GM12878 (cell line): ENCODE results near the gene PHACTR3. TPM values are rescaled to one million over a fixed set of nuclear protein-coding genes. Genes with fewer than 3 reads are reported as not detected.

ENCODE experiments used
- ATF3 ChIP-seq: IDR thresholded peaks from 2 replicates; pipeline ENCODE4 v1.6.1; 2011; ENCODE audit warnings: low read depth, mild to moderate bottlenecking, low read length, moderate library complexity, borderline replicate concordance; ENCODE audit errors: extremely low read depth
- CBX5 ChIP-seq: sonication (generic); IDR thresholded peaks from 2 replicates; pipeline ENCODE4 v1.6.1; 2016; ENCODE audit warnings: low read depth, moderate library complexity, mild to moderate bottlenecking, inconsistent platforms
- CTCF ChIP-seq, 3 experiments: IDR thresholded peaks in 2 of 3; conservative IDR thresholded peaks in 1 of 3; 2 replicates each; pipeline ENCODE4 v1.5.1; 2011; ENCODE audit warnings: low read depth in 3 of 3, low read length in 3 of 3, mild to moderate bottlenecking in 3 of 3, control low read depth in 2 of 3, moderate library complexity in 2 of 3, inconsistent platforms in 1 of 3, mixed read lengths in 1 of 3; ENCODE audit not compliant: control insufficient read depth in 2 of 3, insufficient read depth in 1 of 3; ENCODE audit errors: extremely low read depth in 1 of 3
- CUX1 ChIP-seq: IDR thresholded peaks from 2 replicates; pipeline ENCODE4 v1.6.1; 2012; ENCODE audit warnings: improper control_type of control experiment, low read depth, low read length; ENCODE audit not compliant: insufficient replicate concordance
- E2F8 ChIP-seq: fragments of 450-650 bp; IDR thresholded peaks from 2 replicates; pipeline ENCODE4 v1.6.1; 2018; ENCODE audit warnings: mild to moderate bottlenecking, low read depth, moderate library complexity; ENCODE audit not compliant: partially characterized antibody
- ESRRA ChIP-seq: IDR thresholded peaks from 2 replicates; pipeline ENCODE4 v1.6.1; 2012; ENCODE audit warnings: mild to moderate bottlenecking, low read length, improper control_type of control experiment
- NR2C2 ChIP-seq: IDR thresholded peaks from 2 replicates; pipeline ENCODE4 v1.6.1; 2011; ENCODE audit warnings: borderline replicate concordance, low read depth; ENCODE audit not compliant: control insufficient read depth, insufficient read length
- POLR2A ChIP-seq: IDR thresholded peaks from 2 replicates; pipeline ENCODE4 v1.6.1; 2011; ENCODE audit warnings: low read depth, mild to moderate bottlenecking, low read length
- SREBF1 ChIP-seq: IDR thresholded peaks from 2 replicates; pipeline ENCODE4 v1.6.1; 2012; ENCODE audit warnings: mild to moderate bottlenecking, low read length
- polyA plus RNA-seq, 11 experiments: library from polyadenylated mRNA; depleted of rRNA in 4 of 11; unstranded in 6 of 11; stranded (reverse) in 5 of 11; fragments of >200 nt; fragmentation: Nextera tagmentation in 4 of 11; fragmentation: Illumina TruSeq in 1 of 11; extraction: Ambion mirVana in 4 of 11; extraction: Trizol in 1 of 11; gene quantifications; 1 replicate in 1 of 11; 2 replicates in 10 of 11; pipeline versions ENCODE4 v1.2.1 to v1.2.3, GENCODE V29; 2011 to 2016; ENCODE audit warnings: inconsistent platforms in 2 of 11, missing spikeins in 2 of 11, low read depth in 1 of 11
- total RNA-seq, 4 experiments: library from RNA; depleted of rRNA in 3 of 4; stranded (reverse); fragments of >200 nt in 3 of 4; fragmentation: Illumina TruSeq in 1 of 4; extraction: Trizol in 1 of 4; gene quantifications; 2 replicates each; pipeline versions ENCODE4 v1.2.1 to v1.2.3, GENCODE V29; 2013 to 2021

Gene PHACTR3
- total and polyA plus RNA-seq, 10 of the 15 experiments (the other 5 are each of a cell fraction or from before 2014, with no cell fraction given): 0.17 to 2.7 (median 0.27) TPM; not detected in 1

- no peak for TF ChIP-seq ESRRA
- no peak for TF ChIP-seq SREBF1
- no peak for TF ChIP-seq ATF3
- TF ChIP-seq E2F8: no peak
- TF ChIP-seq POLR2A: no peak
- TF ChIP-seq NR2C2: no peak
- TF ChIP-seq CTCF (IDR thresholded peaks at IDR 0.05 in 2 of 3, conservative IDR thresholded peaks at IDR 0.05 in 1 of 3; ENCODE audit: control insufficient read depth in 2 of 3, extremely low read depth in 1 of 3, insufficient read depth in 1 of 3, low read depth in 3 of 3, low read length in 3 of 3): no peak
- TF ChIP-seq CBX5: no peak
- no peak for TF ChIP-seq CUX1
Measured at GRCh38 chr20:59597240-59597639, 7.1 kb upstream of the PHACTR3 start (continued).
